ENCODE measurements around the gene TSR1.

The TSR1 gene

GRCh38 chr17:2336215-2336851, at the start of gene TSR1:
Gene TSR1, minus strand, starts transcription at chr17:2336457. Its CDS starts 30 bp downstream, at chr17:2336427.
- peak; percentile 57 to 86 for DNase-seq

DNA sequence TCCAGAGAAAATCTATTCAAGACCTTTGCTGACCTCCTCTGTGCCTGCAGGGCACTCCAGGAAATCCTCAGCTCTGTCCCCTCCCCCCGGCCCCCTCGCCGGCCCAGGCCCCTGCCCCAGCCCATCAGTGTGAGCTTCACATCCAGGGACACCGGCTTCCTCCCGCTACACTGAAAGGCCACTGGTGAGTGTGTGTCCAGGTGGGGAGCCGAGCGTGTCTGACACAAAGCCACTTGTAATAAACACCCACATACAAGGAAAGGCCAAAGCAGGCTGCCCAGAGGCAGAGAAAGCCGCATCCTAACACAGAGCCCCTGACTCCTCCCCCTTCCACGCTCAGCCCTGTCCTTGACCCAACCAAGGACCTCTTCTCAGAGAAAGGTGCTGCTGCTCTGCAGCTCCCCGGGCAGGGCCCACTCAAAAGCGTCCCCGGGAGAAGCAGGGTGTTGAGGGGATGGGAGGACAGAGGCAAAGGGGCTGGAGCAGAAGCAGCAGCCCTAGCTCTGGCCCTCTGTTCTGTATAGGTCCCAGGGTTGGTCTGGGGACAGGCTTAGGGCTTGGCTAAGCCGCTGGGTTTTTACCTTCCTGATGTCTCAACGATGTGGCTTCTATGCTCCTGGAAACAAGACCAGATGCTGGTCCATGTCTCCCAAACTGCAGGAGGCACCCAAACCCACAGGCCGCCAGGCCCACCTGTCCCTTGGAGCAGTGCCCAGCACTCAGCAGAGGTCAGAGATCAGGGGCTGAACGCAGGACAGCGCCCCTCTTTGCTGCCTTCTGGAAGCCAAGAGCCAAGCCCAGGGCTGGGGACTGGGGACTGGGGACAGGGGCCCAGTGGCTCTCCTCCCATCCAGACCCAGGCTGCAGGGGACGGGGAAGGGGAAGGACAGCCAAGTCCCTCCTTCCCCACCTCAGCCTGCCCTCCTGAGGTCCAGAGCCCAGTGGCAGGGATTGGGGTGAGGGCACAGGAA, 49.3 kb upstream of the TSR1 start:
- no peak for DNase-seq

GRCh38 chr17:2384439-2385127, 48.3 kb upstream of the TSR1 start:
- no peak for DNase-seq

- no peak for DNase-seq
Measured at GRCh38 chr17:2383628-2384167, 47.4 kb upstream of the TSR1 start.

GRCh38 chr17:2380950-2381649, 44.8 kb upstream of the TSR1 start:
- no peak for DNase-seq

GRCh38 chr17:2380226-2380922, 44.1 kb upstream of the TSR1 start:
- DNase-seq: no peak

- no peak for DNase-seq
Measured at GRCh38 chr17:2379489-2380225, 43.4 kb upstream of the TSR1 start.

GRCh38 chr17:2378905-2379304, 42.6 kb upstream of the TSR1 start:
- no peak for DNase-seq

- DNase-seq: no peak
Measured at GRCh38 chr17:2377659-2378058, 41.4 kb upstream of the TSR1 start.

GRCh38 chr17:2376107-2376506, 39.9 kb upstream of the TSR1 start:
- DNase-seq: no peak

DNA sequence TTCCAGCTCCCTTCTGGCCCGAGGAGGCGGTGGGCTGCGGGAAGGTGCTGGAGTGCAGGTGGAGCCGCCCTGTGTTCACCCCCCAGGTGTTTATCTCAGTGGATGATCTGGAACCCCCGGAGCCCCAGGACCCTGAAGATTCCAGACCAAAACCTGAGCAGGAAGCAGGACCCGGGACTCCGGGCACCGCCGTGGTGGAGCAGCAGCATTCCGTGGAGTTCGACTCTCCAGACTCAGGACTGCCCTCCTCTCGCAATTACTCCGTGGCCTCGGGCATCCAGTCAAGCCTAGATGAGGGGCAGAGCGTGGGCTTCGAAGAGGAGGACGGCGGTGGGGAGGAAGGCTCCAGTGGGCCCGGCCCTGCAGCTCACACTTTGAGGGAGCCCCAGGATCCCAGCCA, 39.1 kb upstream of the TSR1 start:
- no peak for DNase-seq

DNA sequence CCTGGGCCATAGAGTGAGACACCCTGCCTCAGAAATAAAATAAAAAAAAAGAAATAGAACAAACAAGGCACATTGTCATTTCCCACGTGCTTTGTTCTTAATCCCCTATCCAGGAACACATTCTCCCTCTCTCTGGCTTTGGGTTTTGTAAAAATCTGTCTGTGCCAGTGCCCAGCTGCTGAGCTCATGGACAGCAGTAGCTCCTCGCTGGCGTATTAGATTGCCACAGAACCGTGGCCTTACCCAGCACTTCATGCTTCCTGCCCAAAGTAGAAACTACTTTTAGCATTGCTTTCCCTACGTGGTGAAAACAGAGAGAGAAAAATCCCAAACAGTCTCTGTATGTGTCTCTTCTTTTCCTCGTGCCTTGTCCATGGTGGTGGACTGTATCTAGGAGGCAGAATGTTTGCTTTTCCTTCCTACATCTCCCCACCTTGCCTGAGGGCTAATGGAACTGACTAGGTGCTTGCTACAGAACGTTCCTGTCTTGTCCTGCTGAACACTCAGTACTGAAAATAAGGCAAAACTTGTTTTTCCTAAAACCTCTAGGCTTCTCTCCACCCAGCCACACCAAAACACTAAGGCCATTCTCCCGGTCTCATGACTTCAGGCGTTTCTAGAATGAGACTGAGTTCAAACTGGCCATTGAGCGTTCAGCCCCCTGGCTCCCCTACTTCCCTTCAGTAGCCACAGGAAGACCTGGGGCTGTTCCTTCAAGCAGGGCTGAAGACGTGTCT, 38.5 kb upstream of the TSR1 start:
- no peak for DNase-seq

GRCh38 chr17:2373179-2373578, 36.9 kb upstream of the TSR1 start:
- no peak for DNase-seq

DNA sequence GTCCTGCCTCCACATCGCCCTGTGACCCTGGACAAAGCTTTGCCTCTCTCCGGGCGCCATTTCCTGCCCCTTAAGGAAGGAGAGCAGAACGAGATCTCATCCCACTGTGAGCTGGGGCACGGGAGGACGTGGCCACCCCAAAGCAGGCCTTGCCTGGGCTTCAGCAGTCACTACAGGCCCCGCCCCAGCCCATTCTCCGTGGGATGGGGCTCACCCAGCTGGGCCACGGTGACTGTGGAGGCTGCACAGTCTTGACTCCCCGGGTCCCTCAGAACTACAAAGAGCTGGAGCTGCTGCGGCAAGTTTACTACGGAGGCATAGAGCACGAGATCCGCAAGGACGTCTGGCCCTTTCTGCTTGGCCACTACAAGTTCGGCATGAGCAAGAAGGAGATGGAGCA, 36.4 kb upstream of the TSR1 start:
- DNase-seq: no peak

- no peak for DNase-seq
Measured at GRCh38 chr17:2372180-2372579, 35.9 kb upstream of the TSR1 start.

- no peak for DNase-seq
Measured at GRCh38 chr17:2371183-2372130, 35.2 kb upstream of the TSR1 start.

DNA sequence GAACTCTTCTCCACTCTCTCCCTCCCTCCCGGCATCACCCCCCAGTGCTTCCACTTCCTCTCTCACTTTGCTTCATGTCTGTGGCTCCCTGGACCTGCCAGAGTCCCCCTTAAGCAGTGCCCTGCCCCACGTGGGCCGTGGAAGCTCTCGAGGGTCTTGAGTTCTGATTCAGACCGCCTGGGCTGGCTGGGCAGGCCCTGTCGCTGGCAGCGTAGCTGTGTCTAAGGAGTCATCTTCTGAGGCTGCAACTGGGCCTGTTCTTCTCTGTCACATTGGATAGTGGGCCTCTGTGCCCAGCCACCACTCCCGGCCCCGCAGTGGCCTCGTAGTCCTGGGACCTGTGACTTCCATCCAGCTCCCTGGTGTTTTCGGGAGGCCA, 33.9 kb upstream of the TSR1 start:
- DNase-seq: no peak

DNA sequence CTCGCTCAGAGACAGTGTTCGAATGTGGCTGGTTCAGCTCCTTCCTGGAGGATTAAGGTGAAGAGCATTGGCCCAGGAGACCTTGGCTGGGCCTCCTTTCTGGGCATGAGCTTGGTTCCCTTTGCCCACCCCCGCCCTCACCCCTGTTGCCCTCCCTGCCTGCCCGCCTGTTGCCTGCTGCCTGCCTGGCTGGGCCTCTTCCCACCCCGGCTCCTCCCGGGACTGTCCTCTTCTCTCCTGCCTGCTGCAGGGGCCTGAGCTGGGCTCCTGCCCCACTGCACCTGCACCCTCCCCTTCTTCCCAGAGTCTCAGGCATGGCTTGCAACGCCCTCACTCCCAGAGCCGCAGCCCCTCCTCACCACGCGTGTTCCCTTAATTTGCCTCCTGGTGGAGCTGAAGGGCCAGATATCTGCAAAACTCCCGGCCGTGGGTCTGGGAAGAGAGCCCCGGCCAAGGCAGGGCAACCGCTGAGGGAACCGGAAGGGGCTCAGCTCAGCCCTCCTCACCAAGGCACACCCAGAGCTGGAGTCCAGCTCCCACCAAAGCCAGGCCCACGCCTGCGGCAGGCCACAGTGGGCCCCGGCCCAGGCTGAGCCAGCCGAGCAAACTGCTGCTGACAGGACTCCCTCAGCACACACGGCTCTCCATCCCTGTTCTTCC, 33.4 kb upstream of the TSR1 start:
- DNase-seq: peak in 1 of 2 experiments; percentile 20

DNA sequence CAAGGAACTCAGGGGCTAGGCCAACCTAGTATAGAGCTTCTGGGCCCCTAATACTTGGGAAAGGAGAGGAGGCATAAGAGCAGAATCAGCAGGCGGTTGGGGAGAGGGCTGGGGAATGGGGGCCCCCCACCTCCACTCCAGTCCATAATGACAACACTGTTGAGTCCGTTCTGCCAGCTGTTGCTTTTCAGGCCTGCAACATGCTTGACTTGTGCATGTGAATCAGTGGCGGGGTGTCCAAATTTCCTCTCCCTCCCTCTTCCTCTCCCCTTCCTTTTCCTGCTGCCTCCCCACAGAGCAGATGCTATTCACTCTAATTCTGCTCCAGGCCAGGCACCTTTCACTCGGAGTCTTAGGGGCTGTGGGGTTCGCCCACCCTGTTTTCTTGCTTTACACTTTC, 32.8 kb upstream of the TSR1 start:
- no peak for DNase-seq
